ENCODE results near the gene RGCC.

- TF ChIP-seq POLR2AphosphoS5 (IDR thresholded peaks at IDR 0.05; ENCODE audit: borderline replicate concordance, low read depth, low read length) (no peak), EZH2 (IDR thresholded peaks at IDR 0.05) (no peak), FOXP2 (optimal IDR thresholded peaks at IDR 0.05; ENCODE audit: control extremely low read depth, extremely low read length, insufficient read depth) (no peak)
Measured at GRCh38 chr13:41515491-41516139, 58.3 kb downstream of the RGCC start.

Measured in SK-N-MC (cell line).